ENCODE results near the gene CYP2A6. TPM values are rescaled to one million over a fixed set of nuclear protein-coding genes. Genes with fewer than 3 reads are reported as not detected.
A peak's percentile ranks its signal among the peaks of the same experiment; 100 is the strongest.

Gene CYP2A6
- polyA plus RNA-seq, 1 of the 3 experiments (the other 2 are of a cell fraction): not detected

DNA sequence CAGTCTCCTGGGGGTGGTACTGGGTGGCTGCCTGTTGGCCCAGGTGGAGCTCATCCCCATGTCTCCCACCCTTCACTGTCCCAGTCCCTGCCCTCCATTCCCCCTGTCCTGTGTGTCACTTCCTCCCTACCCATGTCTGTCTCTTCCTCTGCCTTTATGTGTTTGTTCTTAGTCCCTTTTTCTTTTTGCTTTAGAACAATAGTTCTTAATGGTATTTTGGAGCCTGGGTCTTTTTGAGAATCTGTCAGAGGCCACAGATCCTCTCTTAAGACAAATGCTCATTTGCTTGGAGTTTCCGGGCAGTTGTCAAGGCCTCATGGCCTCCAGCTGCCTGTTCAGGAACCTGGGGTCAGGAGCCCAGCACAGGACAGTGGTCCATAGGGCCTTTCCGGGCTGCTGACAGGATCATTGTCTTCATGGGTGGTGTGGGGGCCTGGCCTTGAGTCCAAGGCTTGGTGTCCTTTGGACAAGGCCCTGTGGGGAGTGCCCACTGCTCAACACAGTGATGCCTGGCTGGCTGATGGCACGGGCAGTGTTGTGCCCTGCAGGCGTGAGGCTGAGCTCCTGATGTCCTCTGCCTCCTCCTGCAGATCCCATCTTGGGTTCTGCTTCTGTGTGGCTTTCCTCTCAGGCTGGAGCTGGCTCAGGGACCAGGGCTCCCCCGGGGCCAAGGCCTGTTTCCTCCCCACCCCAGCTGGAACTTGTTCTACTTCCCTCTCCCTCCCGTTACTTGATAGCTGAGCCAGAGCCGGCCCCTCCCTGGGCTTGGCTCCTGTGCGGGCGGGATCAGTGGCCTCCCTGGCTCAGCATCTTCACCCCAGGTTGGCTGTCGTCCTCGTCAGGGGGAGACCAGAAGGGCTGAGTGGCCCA, 47.7 kb downstream of the CYP2A6 start (continued):
- no peak for TF ChIP-seq EZH2phosphoT487 (IDR thresholded peaks at IDR 0.05; ENCODE audit: borderline replicate concordance, low read depth)
- no peak for TF ChIP-seq GATA2 (CRISPR knock-in tag; IDR thresholded peaks at IDR 0.05)
- TF ChIP-seq MEF2A (IDR thresholded peaks at IDR 0.05; ENCODE audit: borderline replicate concordance, low read depth): no peak
- TF ChIP-seq JUND (IDR thresholded peaks at IDR 0.05): no peak
- no peak for TF ChIP-seq FOXM1 (IDR thresholded peaks at IDR 0.05; ENCODE audit: low read depth)
- no peak for TF ChIP-seq YY1 (IDR thresholded peaks at IDR 0.05; ENCODE audit: low read depth)
- TF ChIP-seq TEAD4 (IDR thresholded peaks at IDR 0.05; ENCODE audit: borderline replicate concordance, insufficient read depth): no peak
- no peak for TF ChIP-seq SIN3A (IDR thresholded peaks at IDR 0.05; ENCODE audit: borderline replicate concordance, low read depth, low read length)
- TF ChIP-seq, protein P1, sequence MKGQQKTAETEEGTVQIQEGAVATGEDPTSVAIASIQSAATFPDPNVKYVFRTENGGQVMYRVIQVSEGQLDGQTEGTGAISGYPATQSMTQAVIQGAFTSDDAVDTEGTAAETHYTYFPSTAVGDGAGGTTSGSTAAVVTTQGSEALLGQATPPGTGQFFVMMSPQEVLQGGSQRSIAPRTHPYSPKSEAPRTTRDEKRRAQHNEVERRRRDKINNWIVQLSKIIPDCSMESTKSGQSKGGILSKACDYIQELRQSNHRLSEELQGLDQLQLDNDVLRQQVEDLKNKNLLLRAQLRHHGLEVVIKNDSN (IDR thresholded peaks at IDR 0.05; ENCODE audit: borderline replicate concordance, low read depth): no peak
- TF ChIP-seq NRF1 (IDR thresholded peaks at IDR 0.05; ENCODE audit: low read depth, low read length): no peak
- TF ChIP-seq SMC3 (IDR thresholded peaks at IDR 0.05; ENCODE audit: low read depth, low read length): no peak
- TF ChIP-seq, protein P2, sequence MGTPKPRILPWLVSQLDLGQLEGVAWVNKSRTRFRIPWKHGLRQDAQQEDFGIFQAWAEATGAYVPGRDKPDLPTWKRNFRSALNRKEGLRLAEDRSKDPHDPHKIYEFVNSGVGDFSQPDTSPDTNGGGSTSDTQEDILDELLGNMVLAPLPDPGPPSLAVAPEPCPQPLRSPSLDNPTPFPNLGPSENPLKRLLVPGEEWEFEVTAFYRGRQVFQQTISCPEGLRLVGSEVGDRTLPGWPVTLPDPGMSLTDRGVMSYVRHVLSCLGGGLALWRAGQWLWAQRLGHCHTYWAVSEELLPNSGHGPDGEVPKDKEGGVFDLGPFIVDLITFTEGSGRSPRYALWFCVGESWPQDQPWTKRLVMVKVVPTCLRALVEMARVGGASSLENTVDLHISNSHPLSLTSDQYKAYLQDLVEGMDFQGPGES (IDR thresholded peaks at IDR 0.05; ENCODE audit: low read depth, low read length): no peak
- 0 out of 4 replicates have a peak, but pooled peaks of 1 of the 2 experiments have one; percentile 10 for TF ChIP-seq EP300 (IDR thresholded peaks at IDR 0.05; ENCODE audit: borderline replicate concordance in 1 of 2, low read depth in 1 of 2, low read length in 1 of 2)
- TF ChIP-seq, protein P3, sequence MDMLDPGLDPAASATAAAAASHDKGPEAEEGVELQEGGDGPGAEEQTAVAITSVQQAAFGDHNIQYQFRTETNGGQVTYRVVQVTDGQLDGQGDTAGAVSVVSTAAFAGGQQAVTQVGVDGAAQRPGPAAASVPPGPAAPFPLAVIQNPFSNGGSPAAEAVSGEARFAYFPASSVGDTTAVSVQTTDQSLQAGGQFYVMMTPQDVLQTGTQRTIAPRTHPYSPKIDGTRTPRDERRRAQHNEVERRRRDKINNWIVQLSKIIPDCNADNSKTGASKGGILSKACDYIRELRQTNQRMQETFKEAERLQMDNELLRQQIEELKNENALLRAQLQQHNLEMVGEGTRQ (IDR thresholded peaks at IDR 0.05; ENCODE audit: borderline replicate concordance, low read depth, low read length): no peak
- TF ChIP-seq, protein P4, sequence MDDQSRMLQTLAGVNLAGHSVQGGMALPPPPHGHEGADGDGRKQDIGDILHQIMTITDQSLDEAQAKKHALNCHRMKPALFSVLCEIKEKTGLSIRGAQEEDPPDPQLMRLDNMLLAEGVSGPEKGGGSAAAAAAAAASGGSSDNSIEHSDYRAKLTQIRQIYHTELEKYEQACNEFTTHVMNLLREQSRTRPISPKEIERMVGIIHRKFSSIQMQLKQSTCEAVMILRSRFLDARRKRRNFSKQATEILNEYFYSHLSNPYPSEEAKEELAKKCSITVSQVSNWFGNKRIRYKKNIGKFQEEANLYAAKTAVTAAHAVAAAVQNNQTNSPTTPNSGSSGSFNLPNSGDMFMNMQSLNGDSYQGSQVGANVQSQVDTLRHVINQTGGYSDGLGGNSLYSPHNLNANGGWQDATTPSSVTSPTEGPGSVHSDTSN (IDR thresholded peaks at IDR 0.05): no peak
- no peak for TF ChIP-seq NFIC (IDR thresholded peaks at IDR 0.05; ENCODE audit: borderline replicate concordance)
- TF ChIP-seq TCF12 (IDR thresholded peaks at IDR 0.05): no peak
- TF ChIP-seq, protein P5, sequence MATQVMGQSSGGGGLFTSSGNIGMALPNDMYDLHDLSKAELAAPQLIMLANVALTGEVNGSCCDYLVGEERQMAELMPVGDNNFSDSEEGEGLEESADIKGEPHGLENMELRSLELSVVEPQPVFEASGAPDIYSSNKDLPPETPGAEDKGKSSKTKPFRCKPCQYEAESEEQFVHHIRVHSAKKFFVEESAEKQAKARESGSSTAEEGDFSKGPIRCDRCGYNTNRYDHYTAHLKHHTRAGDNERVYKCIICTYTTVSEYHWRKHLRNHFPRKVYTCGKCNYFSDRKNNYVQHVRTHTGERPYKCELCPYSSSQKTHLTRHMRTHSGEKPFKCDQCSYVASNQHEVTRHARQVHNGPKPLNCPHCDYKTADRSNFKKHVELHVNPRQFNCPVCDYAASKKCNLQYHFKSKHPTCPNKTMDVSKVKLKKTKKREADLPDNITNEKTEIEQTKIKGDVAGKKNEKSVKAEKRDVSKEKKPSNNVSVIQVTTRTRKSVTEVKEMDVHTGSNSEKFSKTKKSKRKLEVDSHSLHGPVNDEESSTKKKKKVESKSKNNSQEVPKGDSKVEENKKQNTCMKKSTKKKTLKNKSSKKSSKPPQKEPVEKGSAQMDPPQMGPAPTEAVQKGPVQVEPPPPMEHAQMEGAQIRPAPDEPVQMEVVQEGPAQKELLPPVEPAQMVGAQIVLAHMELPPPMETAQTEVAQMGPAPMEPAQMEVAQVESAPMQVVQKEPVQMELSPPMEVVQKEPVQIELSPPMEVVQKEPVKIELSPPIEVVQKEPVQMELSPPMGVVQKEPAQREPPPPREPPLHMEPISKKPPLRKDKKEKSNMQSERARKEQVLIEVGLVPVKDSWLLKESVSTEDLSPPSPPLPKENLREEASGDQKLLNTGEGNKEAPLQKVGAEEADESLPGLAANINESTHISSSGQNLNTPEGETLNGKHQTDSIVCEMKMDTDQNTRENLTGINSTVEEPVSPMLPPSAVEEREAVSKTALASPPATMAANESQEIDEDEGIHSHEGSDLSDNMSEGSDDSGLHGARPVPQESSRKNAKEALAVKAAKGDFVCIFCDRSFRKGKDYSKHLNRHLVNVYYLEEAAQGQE (IDR thresholded peaks at IDR 0.05; ENCODE audit: low read depth, low read length): no peak
- TF ChIP-seq TAF1 (IDR thresholded peaks at IDR 0.05; ENCODE audit: borderline replicate concordance, low read depth, low read length): no peak
- 0 out of 2 replicates have a peak, but pooled peaks have one; percentile 40 for TF ChIP-seq FOXJ3 (CRISPR knock-in tag; IDR thresholded peaks at IDR 0.05)
- no peak for TF ChIP-seq FOSL2 (IDR thresholded peaks at IDR 0.05; ENCODE audit: borderline replicate concordance, low read depth)
- TF ChIP-seq GABPA (IDR thresholded peaks at IDR 0.05; ENCODE audit: low read depth): no peak

All from SK-N-SH (cell line).